BJ (cell line): ENCODE results near the gene PLAU. TPM values are rescaled to one million over a fixed set of nuclear protein-coding genes. Genes with fewer than 3 reads are reported as not detected.

Experiments
- CTCF ChIA-PET: fragments of 350-600 bp; formaldehyde crosslinking; extraction: SDS; loops from one replicate; lab custom pipeline; 2021; ENCODE audit warnings: antibody characterized with exemption, inconsistent platforms; lab: Yijun Ruan, JAX
- POLR2A ChIA-PET: fragments of 300-600 bp; sonication (Branson Sonifier 250); formaldehyde crosslinking; extraction: SDS; loops from one replicate; lab custom pipeline; 2021; ENCODE audit warnings: antibody characterized with exemption; lab: Charles Lee
- DNase-seq: peaks from one replicate; pipeline ENCODE4 v3.0.0-alpha.2; 2011; ENCODE audit warnings: low read depth
- H3K27me3 ChIP-seq: 2 replicates; pipeline ENCODE4 v1.6.0; 2011; ENCODE audit warnings: low read length; ENCODE audit not compliant: control insufficient read depth, insufficient read depth
- H3K36me3 ChIP-seq: 2 replicates; pipeline ENCODE4 v1.5.1; 2011; ENCODE audit warnings: low read length; ENCODE audit not compliant: control insufficient read depth, insufficient read depth
- H3K4me3 ChIP-seq: 2 replicates; pipeline ENCODE4 v1.5.1; 2011; ENCODE audit warnings: low read depth, mild to moderate bottlenecking, control low read depth, low read length
- polyA plus RNA-seq: library from polyadenylated mRNA; depleted of rRNA; stranded (reverse); fragments of >200 nt; gene quantifications from 2 replicates; pipeline ENCODE4 v1.2.3, GENCODE V29; 2011
- TF ChIP-seq, protein P1 (sequence below): IDR thresholded peaks from 2 replicates; pipeline ENCODE4 v1.5.1; 2011; ENCODE audit warnings: low read depth, mild to moderate bottlenecking, control low read depth, inconsistent platforms, low read length, moderate library complexity; ENCODE audit not compliant: insufficient read depth

PLAU gene
- polyA plus RNA-seq, 1 experiment: 37.2 TPM

DNA sequence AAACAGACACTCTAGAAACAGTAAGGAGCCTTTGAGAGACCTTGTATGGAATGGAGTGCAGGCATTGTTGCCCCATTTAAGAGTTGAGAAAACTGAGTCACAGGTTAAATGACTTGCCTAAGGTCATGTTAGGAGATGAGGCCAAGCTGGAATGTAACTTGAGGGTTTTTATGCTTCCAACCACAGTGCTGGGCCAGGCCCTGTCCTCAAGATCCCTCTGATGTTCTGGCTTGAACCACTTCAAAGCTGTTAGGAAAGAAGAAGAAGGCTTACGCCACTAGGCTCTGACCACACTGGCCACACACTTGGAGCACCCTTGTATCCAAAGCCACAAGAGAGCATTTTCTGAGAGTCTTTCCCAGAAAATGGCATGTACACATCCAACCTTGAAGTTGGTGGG, 42.7 kb downstream of the PLAU start:
- TF ChIP-seq, protein P1, sequence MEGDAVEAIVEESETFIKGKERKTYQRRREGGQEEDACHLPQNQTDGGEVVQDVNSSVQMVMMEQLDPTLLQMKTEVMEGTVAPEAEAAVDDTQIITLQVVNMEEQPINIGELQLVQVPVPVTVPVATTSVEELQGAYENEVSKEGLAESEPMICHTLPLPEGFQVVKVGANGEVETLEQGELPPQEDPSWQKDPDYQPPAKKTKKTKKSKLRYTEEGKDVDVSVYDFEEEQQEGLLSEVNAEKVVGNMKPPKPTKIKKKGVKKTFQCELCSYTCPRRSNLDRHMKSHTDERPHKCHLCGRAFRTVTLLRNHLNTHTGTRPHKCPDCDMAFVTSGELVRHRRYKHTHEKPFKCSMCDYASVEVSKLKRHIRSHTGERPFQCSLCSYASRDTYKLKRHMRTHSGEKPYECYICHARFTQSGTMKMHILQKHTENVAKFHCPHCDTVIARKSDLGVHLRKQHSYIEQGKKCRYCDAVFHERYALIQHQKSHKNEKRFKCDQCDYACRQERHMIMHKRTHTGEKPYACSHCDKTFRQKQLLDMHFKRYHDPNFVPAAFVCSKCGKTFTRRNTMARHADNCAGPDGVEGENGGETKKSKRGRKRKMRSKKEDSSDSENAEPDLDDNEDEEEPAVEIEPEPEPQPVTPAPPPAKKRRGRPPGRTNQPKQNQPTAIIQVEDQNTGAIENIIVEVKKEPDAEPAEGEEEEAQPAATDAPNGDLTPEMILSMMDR: no peak
- Histone ChIP-seq H3K27me3 (no peaks in the 10 kb centered on the region), H3K36me3 (no peaks in the 10 kb centered on the region), H3K4me3 (no peak overlapping the region)
- CTCF ChIA-PET: interaction anchor here (0.9 to 5.1 kb wide), 5 partner anchors 13 to 126 kb away, joined by 4 to 32 read pairs (median 6); no protein-coding TSS in a partner anchor
- no peak for DNase-seq
- POLR2A ChIA-PET: no interaction called here

DNA sequence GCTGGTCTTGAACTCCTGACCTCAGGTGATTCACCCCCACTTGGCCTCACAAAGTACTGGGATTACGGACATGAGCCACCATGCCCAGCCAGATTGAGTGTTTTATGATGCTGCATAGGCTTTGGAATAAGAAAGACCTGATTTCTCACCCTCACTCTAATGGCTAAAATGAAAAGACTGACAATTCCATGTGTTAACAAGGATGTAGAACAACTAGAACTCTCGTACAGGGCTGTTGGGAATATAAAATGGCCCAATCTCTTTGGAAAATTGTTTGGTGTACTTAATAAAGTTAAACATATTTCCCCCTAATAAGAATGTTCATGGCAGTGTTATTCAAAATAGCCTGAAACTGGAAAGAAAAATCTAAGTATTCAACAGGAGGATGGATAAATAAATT, 43.8 kb downstream of the PLAU start:
- ChIA-PET POLR2A (no interaction called here), CTCF (no interaction called here)
- no peak for DNase-seq
- TF ChIP-seq, protein P1: no peak
- Histone ChIP-seq H3K36me3 (no peaks in the 10 kb centered on the region), H3K4me3 (no peak overlapping the region), H3K27me3 (no peaks in the 10 kb centered on the region)

DNA sequence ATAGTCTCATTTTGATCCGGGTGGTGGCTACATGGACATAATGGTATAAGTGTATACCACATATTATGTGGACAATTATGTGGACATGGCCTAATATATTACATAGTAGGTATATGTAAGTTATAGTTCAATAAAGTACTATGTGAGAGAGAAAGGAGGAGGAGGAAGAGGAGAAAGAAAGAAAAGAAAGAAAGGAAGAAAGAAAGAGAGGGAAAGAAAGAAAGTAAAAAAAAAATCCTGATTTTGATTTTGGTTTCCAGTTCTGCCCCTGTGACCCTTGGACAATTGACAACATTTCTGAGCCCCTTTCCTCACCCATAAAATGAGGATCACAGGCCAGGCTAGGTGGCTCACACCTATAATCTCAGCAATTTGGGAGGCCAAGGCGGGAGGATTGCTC, 44.8 kb downstream of the PLAU start:
- POLR2A ChIA-PET: no interaction called here
- CTCF ChIA-PET: interaction anchor here (1.6 to 3.5 kb wide), 3 partner anchors 12 to 76 kb away, joined by 5 to 27 read pairs (median 16); no protein-coding TSS in a partner anchor
- TF ChIP-seq, protein P1: no peak
- DNase-seq: no peak
- Histone ChIP-seq H3K27me3 (no peaks in the 10 kb centered on the region), H3K36me3 (no peaks in the 10 kb centered on the region), H3K4me3 (no peak overlapping the region)

DNA sequence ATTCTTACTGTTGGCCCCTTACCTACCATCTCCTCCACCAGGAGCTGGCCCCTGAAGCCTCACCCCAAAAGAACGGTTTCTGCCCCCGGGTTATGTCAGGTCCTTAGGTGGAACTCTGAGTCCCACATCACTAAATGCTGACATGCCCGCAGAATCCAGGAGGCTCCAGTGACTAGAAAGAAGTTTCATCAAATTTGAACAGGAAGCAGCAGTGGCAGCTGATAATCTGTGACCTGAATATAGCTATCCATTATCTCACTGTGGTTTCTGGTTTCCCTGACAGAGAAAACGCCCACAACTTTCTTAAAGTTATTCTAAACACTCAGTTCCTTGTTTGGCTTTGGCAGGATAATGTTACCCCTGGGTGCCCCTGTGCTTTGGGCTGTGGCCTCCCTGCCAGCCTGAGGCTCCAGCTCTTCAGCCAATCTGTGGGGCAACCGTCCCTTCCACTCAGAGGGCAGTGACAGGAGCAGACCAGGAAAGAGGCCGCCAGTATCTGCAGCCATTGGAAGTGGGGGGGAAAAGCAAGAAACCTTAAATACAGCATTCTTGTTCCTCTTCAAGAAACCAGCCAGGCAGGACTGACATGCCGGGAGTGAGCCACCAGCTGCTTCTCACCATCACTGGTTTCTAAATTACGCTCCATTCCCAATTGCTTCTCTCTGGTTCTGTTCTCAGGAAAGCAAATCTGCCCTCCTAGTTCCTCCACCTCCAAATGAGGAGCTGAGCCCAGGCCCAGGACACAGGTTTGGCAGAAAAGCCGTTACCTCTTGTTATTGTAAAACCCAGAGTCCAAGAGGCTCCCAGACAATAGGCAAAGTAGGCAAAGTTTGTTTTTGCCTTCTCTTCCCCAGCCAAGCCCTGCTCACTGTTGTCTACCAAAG, 45.8 kb downstream of the PLAU start:
- no peak overlapping the region for H3K4me3 ChIP-seq
- H3K27me3 ChIP-seq: no peaks in the 10 kb centered on the region
- H3K36me3 ChIP-seq: no peaks in the 10 kb centered on the region
- CTCF ChIA-PET: interaction anchor here (0.6 to 3.5 kb wide), 20 partner anchors 11 to 1820 kb away, joined by 3 to 27 read pairs (median 4); no protein-coding TSS in a partner anchor
- POLR2A ChIA-PET: interaction anchor here (0.6 kb wide), 1 partner anchor 173 kb away, joined by 3 read pairs; no protein-coding TSS in a partner anchor
- TF ChIP-seq, protein P1: no peak
- no peak for DNase-seq
